Activated CD4-positive, alpha-beta T cell treated with anti-CD3 and anti-CD28 coated beads, Interleukin-2, amount 50 U/mL, for 1 hour (primary cell): ENCODE data around the gene HACE1.

Source experiments
- DNase-seq: peaks from one replicate; pipeline ENCODE4 v3.0.0-alpha.2; 2020

Gene HACE1

DNA sequence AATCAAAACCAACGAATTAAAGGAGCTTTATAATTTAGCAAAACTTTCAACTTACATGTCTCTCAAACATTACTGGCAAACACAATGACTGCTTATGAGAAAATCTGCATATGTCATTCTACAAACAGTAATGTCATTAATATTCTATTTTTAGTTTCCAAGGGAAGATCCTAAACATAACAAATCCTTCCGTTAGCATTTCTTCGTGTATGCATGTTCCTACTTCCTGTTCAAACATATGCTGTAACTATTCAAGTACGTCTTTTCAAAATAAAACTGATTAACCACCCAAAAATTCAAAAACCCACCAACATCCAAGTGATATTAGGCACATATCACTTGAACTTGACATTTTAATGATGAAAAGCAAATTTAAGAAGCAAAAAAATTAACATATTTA lies 131.3 kb downstream of the HACE1 start:
- no peak for DNase-seq

DNA sequence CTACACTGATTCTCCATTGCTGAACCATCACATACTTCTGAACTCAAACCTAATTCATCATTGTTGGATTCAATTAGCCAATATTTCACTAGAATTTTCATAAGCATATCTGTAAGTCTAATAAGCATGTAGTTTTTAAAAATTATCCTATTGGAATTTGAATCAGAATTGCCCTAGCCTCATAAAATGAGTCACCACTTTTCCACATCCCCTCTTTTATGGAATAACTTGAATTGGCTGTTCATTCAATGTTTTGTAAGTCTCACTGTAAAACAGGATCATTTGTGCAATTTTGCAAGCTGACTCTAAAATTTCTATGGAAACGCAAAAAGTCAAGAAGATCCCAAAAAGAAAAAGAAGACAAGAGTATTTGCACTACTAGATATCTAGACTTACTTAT lies 141.0 kb downstream of the HACE1 start:
- DNase-seq = no peak

DNA sequence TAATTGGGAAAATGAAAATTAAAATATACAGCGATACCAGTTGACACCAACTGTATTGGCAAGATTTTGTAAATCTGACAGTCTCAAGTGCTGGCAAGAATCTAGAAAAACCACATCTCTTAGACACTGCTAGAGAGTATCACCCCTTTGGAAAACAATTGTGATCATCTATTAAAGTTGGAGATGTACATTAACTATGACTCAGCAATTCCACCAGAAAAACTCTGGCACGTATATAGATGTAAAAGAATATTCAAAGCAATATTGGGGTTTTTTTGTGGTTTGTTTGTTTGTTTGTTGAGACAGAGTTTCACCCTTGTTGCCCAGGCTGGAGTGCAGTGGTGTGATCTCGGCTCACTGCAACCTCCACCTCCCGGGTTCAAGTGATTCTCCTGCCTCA lies 142.9 kb downstream of the HACE1 start:
- no peak for DNase-seq

DNA sequence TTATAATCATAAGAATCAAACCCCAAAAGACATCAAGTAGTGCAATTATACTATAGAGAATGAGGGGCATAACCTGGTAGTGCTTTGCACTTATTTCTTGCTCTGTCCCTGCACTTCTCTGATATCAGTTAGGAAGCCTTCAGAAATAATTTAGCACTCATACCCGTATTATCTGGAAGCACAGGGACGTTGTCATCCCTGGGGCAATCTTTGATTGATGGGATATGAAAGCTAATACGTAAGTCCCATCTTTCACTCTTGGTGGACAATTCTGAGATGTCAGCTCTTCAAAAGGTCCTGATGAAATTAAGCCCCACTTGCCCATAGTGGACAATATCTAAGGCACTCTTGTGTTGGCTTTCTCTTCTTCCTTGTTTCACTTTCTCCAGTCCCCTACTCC lies 144.9 kb downstream of the HACE1 start:
- DNase-seq = no peak

DNA sequence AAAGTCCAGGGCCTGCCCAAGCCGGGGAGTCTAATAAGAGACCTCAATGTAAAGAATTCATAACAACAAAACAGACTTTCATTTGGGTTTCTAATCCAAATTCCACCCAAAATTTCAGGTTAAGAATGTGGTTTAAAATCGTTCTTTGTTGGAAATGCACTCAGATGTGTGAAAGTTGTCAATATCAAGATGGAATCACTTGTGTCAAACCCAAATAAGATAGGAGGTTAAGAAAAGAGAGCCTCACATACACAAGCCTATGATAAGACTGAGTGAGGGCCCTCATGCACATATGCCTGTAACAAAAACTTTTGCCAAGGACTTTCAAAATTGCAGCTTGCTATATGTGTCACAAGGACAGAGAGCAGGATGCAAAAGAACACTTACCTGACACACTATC lies 145.7 kb downstream of the HACE1 start:
- no peak for DNase-seq

DNA sequence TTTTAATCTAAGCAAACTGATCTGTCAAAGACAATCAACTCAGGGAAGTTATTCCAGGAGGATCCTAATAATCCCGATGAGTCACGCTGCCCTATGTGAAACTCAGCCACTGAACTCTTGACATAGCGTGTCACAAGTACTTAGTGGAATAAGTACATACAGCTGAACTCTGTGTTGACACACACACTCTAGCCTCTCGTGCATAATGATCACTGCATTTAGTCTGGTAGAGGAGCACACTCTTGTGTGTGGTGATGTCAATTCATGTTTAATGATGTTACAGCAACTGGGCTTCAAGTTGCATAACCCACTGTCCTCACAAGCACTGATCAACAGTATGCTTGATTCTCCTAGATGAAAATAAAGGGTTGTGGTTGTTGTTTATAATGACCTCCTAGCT lies 148.3 kb downstream of the HACE1 start:
- DNase-seq = no peak

DNA sequence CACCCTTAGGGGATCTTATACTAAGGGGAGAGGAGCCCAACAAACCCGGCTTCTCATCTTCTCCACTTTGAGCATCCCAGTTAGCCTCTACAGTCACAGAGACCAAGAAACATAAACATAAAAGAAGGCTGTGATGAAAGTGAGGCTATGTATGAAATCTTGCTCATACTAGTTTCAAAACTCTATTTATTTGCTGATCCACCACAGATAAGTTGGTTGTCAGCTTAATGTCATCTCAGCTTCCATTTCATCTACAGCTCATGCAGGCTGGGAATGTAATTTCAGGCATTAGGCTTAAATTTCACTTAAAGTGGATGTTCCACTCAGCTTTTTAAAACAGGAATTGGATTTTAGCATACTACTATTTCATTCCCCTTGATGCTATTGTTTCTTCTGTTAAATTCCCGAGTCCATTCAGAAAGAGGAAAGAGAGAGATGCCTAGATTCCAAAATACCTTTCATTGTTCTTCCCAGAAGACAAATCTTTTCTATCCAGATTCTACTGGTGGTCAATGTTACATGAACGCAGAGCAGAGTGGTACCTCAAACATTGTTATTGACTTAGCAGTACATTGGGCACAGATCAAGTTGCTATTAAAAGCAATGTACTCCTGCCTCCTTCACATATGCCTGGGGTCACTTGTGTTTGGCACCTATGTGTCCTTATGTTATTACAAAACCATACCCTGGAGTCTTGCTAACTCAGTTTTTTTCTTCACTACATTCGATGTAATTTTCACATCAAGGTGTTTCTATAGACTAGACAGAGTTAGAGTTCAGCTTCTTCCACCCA lies 149.0 kb downstream of the HACE1 start:
- DNase-seq = no peak

DNA sequence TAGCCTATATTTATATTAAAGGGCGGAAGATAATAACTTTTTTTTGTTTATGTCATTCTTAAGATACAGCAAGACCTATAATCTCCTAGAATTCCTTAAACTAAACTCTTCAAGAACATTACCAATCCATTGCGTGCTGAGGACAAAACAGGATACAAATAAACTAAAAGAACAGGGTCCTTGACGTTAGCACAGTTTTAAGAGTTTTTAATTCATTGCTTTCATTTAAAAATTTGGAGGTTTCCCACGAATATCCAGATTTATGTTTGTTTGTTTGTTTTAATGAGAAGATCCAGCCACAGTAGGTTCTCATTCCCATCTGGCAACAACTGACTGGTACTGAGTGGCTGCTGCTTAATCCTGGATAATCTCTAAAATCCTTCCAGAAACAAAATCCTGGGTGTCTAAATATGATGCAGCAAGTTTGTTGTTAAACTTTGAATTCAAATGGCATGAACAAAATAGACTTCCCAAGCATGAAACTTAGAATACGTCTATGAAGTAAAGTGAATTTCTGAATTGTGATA lies 153.7 kb downstream of the HACE1 start:
- no peak for DNase-seq

DNA sequence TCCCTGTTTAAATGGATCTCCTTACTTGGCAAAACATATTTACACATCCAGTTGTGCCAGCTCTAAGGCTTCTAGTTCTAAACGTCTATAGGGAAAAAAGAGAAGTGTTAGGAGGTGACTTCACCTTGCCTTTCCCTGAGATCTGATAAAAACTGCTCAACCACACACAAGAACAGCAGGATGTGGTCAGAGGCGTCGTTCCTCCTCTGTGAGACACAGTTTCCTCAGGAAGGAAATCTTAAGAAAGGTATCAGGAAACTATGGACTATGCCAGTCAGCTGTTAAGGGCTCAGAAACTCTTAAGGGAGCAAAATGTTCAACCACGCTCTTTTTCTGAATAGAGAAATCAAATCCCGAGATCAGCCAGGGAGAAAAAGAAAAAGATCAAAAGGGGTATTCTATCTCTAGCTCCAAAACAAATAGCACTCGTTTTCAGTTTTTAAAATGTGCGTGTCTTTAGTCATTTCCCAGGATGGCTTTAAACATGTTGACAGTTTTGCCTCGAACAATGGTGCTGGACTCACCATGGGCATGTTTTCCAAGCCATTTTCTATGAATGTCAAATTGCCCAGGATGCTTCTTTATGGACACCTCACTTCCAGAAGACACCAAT lies 154.5 kb downstream of the HACE1 start:
- DNase-seq = peak; percentile 10

DNA sequence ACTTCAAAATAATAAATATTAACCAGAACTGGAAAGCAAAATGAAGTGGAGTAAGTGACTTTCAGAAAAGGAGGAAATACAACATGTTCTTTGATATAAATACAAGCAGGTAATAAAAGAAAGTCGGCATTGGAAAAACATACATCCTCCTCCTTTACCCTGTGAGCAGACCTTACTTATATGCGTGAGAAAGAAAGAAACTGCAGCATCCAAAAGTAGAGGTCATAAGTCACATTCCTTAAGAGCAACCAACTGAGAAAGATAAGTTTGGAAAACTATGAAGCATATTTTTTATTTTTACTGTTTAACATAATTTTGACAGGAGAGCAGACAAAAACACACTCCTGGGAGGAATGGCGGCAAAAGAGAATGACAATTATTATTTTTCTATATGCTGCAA lies 155.5 kb downstream of the HACE1 start:
- no peak for DNase-seq

DNA sequence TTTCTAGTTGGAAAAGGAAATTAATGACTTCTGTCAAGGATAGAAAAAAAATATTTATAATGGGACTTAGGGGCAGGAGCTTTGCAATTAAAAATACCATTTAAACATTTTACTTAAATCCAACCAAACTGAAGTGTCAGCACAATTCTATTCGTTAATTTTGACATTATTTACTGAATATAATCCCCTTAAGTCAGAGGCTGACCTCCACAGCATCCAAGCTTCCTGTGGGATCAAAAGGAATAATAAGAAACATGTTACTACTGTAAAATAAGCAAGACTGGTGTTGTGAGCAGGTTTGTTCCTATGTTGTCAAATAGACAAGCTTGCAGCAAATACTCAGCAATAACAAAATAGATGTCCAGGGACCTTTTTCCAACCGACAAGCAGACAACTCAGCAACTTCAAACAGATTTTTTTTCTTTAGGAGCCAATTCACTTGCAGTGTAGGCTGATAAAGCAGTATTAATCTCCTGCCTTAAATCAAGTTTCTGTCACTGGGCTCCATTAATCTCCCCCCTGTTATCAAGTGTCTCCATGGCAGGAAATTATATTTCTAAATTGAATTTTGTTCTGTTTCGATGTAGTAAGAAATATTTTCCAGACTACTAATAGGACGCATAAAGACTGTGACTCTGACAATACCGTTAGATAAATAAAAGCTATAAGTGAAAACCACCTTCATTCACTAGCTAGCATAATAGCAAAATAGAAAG lies 157.4 kb downstream of the HACE1 start:
- DNase-seq = no peak

DNA sequence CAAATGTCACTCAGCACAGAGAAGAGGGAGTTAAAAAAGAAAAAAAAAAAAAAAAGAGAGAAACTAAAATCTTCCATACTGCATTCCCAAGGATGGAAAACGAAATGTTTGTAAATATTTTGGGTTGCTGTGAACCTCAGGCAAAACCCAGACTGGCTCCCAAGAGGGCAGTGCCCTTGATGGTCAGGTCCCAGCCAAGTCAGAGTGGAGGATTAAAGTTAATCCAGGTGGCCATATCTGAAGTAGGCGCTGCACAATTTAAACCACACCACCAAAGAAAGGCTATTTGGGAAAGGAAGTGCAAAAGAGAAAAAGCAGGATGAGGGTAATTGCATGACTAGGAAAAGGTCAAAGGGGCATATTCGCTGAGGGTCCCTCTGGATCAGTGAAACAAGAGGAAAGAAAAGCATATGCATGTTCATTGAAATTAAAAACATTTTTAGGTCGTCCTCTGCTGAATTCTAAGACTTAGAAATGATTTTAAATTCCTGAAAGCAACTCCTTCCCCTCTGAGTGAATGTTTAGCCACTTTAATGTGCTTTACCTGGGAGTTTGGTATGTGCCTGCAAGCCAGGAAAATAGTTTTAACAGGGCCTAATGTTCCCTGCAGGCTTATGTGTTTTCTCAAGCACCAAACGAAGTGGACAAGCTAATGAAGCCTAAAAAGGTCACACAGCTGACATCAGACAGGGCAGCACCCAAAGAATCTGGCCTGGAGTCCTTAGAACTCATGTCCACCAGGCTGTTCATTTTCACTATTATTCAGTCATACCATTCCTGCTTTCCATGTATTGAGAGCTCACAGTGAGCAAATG lies 159.1 kb downstream of the HACE1 start:
- no peak for DNase-seq

DNA sequence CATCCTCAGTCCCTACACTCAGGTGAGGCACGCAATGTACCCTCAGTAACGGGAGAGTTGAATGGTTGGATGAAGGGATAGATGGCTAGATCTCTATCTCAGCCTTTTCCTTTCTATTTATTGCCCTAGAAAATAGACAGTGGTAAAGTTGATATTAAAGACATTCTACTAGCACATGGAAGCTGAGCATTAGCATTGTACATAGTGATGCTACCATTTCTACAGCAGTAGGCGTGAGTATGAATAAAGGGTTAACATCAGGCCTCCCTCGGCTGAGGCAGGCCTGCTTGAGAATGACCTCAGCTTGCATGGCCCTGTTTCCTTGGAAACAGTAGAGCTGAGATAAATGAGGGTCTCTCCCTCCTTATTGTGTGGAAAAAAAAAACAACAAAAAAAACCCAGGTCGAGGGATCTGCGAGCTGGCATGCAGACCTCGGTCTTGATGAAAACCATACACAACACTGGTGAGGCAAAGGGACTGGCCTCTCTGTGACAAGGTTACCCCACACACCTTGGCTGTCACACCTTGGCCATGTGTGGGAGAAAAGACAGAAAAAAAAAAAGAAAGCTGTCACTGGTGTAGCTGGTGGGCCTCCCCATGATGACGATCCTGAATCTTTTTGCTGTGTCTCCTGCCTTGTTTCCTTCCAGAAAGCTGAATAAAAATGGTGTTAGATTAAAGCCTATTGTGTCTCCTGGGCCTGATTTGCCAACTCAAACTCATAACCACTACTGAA lies 160.0 kb downstream of the HACE1 start:
- DNase-seq = no peak

DNA sequence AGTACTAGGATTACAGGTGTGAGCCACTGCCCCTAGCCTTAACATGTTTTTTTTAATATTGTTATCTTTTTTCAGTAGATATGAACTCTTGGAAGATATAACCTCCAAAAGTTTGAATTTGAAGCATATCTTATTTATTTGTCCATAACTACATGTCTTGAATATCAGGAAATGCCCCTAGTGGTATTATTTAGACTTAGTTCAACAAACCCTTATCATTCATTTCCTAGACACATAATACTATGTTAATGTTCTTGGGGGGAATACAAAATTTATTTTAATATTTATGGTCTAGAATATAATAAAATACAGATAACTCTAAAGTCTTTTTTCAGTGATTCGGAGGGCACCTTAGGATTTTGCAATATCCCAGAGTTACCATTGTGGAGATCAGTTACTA lies 160.7 kb downstream of the HACE1 start:
- no peak for DNase-seq

DNA sequence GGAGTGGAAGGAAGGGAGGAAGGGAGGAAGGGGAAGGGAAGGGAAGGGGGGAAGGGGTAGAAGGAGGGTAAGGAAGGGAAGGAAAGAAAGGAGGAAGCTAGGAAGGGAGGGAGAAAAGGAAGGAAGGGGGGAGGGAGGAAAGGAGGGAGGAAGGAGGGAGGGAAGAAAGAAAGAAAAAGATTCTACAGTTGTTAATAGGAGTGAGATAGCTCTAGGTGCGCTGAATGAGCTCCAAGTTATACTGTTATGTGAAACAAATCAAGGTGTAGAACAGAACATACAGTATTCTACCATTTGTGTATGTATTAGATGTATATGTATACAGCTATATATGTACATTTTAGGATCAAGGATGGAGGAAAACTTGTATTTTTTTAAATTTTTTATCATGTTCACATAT lies 167.7 kb downstream of the HACE1 start:
- no peak for DNase-seq

DNA sequence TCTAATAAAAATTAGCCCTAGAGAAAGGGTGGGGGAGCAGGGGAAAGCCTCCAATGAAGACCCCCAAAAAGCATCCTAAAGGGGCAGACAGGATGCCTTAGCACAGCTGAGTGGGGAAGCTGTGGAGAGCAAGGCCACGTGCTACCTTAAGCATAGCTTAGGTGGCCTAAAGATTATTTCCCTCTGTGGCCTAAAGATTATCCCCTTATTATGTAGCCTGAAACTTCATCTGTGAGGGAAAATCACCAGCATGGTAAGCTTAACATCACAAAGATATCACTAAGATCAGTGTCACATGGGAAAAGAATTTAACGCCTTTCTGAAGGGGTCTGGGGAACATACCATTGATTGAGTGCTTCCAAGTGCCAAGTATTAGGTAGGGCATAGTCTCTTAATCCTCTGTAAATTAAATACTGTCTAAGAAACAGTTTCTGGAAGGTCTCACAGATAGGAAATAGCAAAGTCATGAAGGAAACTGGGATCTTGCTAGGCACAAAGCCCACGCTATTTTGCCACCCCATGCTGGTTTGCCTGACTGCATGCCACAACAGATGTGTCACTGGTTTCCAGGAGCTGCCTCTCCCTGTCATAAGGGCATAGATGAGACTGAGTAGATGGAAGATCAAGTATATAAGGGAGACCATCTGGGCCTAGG lies 170.0 kb downstream of the HACE1 start:
- DNase-seq = no peak

DNA sequence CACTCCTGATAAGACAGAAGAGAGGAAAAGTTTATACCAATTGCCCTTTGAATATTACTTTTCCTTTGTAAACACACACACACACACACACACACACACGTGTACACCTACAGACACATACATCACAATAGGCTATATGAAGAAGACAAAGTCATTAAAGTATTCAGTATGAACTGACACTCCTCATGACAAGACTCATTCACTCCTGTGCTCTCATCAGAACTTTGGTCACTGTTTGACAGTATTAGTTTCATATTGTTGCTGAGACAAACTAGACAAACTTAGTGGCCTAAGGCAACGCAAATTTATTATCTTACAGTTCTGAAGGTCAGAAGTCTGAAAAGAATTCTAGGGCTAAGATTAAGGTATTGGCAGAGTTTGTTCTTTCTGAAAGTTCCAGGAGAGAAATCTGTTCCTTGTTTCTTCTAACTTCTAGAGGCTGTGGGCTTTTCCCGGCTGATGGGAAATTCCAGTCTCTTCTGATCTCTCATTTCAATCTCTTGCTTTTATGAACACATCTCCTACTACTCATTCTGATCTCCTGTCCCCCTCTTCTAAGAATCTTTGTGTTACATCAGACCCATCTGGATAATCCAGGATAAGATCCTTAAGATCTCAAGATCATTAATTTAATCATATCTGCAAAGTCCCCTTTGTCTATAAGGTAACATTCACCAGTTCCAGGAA lies 171.3 kb downstream of the HACE1 start:
- DNase-seq = no peak

DNA sequence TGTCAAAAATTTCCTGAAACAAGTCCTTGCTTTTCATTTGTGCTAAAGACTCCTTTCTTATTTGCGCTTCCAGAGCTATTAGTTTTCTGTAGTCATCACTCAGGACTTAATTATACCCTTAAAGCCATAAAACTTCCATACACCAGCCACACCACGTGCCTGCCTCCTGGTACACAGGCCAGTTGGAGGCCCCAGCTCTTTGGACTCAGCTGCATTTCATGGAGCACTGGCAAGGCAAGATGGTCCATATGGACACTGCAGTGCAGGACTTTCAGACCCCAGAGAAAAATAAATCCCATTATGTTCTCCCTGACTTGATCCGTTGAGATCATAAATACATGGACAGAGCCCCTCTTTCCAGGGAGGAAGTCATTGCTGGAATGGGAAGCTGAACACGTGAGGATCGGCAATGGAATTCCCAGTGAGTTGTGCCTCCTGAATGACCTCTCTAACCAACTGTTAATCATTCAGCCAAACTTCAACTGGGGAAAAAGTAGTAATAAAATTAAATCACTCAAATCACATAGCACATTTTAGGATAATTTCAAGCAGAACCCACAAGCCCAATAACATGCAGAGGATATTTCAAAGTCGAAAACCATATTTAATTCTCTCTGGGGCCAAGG lies 173.1 kb downstream of the HACE1 start:
- no peak for DNase-seq

DNA sequence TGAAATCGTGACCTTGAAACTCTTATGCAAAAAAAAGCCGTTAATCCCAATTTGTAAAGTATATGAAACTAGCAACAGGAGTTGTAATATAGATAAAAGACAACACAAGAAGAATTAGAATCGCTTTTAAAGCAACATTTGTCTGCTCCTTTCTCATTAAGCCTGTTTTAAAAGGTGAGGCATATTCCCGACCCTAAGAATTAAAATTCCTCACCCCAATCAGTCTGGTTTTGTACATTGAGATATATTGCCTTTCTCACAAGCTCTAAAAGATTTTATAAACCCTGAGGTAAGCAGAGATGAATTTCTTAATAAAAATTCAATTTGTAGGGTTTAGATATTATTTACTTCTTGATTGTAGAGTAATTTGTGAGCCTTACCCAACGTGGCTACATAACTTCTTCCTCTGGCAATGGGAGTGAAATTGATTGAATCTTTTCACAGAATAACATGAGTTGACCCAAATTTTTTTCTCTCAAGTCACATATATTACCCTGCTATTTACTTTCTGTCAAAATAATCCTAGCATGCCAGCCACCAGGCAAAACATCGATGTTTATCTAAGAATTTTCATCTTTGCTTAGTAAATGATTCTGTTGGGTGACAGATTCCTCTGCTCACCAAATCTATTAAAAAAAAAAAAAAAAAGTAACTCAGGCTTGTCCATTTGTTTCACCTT lies 173.7 kb downstream of the HACE1 start:
- DNase-seq = no peak

DNA sequence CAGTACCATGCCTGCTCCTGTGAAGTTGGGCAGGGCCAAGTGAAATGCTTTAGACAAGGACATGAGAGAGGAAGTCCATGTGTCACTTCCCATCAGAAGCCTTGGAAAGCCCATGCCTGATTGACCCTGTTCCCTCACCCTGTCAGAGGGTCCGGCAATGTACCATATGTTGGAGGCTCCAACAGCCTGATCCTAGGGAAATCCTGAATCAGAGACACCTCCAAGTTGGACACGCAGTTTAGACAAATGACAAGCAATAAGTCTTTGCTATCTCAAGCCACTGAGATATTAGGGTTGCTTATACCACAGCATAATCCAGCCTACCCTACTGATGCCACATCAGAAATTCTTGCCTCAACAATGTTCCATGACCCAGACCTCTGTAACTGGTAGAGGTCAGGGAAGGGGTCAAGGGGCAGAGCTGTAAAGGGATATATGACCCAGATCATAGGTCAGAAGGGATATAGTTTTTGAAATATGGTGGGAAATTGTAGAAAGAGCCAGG lies 174.8 kb downstream of the HACE1 start:
- no peak for DNase-seq
